G401.6 (cell line): ENCODE results near the gene ACSM5.

Experiments
- FAIRE-seq: peaks from 2 replicates; lab custom pipeline; 2012; peaks lifted over from hg19 to GRCh38; lab: Jason Lieb, UNC

Gene ACSM5, protein sequence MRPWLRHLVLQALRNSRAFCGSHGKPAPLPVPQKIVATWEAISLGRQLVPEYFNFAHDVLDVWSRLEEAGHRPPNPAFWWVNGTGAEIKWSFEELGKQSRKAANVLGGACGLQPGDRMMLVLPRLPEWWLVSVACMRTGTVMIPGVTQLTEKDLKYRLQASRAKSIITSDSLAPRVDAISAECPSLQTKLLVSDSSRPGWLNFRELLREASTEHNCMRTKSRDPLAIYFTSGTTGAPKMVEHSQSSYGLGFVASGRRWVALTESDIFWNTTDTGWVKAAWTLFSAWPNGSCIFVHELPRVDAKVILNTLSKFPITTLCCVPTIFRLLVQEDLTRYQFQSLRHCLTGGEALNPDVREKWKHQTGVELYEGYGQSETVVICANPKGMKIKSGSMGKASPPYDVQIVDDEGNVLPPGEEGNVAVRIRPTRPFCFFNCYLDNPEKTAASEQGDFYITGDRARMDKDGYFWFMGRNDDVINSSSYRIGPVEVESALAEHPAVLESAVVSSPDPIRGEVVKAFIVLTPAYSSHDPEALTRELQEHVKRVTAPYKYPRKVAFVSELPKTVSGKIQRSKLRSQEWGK

DNA sequence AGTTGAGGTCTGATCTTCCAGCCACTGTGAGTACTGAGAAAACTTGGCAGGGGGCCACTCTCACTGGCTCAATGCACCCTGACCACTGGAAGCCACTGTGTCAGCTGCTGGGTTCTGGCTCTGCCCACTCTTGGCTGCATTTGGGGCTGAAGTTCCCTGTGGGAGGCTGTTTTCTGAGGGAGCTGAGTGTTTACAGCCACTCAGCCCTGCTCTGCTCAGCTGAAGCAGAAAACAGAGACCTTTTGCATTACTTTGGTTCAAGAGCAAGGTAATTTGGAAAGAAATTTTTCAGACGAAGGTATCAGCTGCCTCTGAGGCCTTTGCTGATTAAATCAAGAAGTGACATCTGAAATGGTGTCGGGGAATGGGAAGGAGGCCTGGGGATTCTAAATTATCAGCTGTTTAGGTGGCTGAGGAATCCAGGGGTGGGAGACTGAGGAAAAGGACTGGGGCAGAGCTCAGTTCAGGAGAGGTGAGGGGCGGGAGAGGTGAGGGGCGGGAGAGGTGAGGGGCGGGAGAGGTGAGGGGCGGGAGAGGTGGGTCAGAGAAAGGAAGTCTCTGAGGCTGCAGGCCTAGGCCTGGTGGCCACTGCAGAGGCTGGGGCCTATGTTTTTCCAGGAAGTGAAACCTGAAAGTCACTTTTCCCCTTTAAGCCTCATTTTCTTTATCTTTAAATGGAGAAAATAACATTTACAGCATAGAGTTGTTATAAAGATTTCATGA is at the start of gene ACSM5:
Gene ACSM5, plus strand, starts transcription at position 137 of the 723 bp plus-strand sequence. CDS start 1,951 bp downstream, outside the sequence.
- FAIRE-seq, result no peak

DNA sequence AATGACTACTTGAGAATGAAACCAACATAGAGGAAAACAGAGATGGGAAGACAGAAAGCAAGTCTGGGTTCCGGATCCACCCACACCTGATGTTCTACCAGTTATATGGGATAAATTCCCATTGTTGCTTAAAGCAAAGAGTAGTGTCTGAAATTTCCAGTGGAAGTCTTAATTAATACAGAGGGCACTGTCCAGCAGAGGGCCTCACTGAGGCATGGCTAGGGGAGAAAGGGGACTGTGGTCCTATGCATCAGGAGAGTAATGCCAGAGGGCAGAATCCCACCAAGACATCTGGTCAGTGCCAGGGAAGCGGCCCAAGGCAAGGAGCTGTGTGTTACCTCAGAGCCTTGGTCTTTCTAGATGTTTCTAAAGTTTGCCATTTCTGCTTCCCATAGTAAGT is 49.3 kb upstream of the ACSM5 start:
- no peak for FAIRE-seq

DNA sequence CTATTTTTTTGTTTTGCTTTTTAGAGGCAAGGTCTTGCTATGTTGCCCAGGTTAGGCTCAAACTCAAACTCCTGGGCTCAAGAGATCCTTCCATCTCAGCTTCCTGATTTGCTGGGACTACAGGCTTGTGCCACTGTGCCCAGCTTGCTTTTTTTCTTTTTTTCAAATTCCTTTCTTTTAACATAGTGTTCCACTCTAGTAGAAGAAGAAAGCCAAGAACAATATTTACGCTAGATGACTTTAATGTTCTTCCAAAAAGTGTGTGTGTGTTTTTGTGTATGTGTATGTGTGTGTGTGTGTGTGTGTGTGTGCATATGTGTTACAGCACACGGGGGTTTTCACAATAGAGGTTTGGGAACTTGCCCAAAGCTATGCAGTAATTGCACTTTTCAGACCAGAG is 46.1 kb upstream of the ACSM5 start:
- no peak for FAIRE-seq

DNA sequence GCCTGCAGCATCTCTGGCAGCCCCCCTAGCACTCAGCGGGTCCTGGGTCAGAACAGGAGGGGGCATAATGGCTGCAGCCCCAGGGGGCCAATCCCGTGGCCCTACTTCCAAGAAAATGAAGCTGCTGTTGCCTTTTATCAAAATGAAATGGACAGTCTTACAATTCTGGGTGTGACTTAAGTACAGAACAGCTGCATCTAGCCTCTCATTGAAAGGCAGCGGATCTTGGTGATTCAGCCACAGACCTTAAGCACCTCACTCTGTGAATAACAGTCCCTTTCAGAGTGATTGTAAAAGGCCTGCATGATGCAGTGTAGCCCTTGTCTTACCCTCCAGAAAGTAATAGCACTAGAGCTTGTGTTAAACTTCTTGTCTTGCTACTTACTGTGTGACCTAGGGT is 45.3 kb upstream of the ACSM5 start:
- FAIRE-seq, result no peak

DNA sequence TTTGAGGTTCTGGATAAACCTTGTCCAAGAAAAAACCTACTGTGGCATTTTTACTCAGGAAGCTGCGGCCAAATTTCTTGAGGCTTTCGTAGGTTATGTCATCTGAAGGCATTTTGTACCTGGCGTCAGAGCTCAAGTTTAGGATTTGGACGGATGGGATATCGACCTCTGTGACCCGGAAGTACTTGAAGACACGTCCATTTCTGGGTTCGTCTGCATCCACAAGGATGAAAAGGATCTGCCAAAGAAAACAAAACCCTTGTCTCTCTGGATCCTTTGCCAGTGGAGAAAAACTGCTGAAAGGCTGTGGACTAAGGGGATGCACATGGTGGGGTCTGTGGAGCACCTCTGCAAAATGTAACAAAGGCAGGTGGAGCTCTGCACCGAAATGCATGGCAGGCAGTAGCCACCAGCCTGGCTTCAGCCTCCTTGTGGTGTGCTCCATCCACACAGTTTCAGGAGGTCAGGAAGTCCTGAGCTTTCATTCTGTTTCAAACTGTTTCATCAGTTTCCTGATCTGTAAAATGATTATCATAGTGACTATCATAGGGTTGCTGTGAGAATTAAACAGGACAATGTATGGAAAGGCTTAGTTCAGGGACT is 39.8 kb upstream of the ACSM5 start:
- FAIRE-seq, result no peak

DNA sequence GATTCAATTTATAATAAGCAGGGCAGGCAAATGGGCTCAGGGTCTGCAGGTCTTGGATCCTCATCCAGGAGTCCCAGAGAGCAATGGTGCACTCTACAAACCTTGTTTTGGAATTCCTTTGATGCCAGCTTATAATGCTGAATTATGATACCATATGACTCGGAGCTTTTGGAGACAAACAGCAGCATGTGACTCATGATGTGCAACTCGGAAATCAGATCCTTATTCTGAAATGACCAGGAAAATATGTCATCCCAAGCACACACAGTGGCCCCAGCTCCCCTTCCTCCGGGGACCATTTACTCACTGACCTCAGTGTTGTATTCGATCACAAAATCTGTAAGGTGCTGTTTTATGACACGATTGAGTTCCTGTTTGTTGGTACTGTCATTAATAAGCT is 36.6 kb upstream of the ACSM5 start:
- FAIRE-seq, result no peak

DNA sequence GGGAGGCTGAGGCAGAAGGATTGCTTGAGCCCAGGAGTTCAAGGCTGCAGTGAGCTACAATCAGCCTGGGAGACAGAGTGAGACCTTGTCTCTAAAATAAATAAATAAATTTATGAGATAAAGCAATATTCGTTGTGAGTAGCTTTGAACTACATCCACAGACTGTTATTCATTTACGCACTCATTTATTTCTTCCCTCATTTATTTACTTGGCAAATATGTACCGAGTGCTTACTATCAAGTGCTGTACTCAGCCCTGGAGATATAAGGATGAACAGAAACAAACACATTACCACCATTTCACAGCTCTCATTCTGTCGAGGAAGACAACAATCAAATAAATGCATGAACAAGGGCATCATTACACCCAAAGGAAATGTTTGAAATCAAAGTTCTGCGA is 32.2 kb upstream of the ACSM5 start:
- no peak for FAIRE-seq

DNA sequence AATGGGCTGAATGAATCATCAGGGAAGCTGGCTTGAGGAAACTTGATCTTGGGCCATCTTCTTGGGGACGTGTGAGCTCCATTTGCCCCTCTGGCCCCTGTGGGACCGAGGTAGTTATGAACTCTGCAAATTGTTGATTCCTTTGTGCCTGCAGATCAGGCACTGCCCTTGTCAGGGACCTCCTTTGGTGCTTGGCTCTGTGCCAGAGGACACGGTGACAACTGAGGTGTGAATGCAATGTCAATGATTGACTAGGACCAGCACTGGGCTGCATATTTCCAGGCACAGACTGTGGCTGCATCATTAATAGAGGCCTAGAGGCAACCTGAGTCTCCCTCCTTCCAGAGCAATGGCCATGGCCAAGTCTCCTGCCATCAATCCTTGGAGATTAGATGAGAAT is 28.6 kb upstream of the ACSM5 start:
- FAIRE-seq, result no peak

DNA sequence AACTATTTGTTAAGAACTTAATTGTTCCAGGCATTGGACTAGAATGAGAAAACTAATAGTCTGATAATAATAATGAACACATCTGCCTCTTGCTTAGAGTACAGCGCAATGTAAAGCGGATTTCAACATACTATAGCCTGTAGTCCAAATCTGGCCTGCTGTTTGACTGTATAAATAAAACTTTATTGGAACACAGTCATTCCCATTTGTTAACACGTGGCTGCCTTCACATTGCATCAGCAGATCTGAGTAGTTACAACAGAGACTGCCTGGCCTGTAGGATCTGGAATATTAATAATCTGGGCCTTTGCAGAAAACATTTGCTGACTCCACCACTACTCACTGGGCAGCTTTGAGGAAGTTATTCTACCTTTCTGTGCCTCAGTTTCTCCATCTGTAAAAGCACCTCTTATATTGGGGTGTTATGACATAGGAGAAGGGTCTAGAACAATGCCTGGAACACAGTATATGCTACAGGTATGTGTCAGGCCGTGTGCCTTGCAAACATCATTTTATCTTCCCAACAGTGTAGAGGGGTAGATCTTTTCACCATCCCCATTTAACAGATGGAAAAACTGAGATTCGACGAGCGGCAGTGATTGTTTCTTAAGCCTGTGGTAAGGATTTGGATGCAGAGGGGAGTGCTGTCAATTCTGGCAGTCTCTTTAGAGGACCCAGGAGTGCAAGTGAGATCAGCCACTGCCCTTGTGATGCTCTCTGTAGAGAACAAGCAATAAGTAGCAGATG is 27.0 kb upstream of the ACSM5 start:
- no peak for FAIRE-seq

DNA sequence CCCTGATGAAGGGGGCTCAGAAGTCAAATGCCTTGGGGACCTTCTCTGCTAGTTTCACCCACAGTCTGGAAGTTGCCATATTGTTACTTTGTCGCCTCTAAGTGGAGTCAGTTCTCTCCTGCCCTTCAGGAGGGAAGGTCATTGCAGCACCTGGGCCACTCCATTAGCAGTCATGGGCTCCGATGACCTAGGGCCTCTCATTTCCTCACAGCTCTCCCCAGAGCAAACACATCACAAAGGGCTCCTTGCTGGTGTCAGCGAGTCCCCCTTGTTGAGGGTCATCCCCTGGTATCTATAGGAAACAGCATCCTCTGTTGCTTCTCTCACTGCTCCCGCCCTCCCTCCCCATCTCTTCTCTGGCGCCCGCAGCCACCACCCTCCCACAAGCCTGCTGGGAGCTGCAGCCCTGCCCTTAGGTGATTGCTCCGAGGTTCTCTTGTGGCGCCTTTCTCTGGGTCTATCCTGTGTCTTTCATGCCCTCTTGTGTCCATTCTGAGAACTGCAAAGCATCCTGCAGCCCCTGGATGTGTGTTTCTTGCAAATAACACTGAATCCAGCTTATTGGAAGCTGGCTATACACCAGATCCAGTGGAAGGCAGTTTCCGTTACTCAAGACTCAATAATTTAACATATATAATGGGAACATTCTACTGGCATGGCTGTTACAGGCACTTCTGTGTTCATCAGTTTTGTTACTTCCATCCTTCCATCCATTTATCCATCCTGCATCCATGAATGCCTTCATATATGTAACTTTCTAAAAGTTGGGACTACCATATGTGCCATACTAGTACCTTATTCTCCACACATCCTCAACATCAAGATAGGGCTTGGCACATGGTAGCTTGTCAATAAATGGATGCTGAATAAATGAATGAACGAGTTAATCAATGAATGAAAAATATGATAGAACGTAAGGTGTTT is 26.0 kb upstream of the ACSM5 start:
- FAIRE-seq, result no peak

DNA sequence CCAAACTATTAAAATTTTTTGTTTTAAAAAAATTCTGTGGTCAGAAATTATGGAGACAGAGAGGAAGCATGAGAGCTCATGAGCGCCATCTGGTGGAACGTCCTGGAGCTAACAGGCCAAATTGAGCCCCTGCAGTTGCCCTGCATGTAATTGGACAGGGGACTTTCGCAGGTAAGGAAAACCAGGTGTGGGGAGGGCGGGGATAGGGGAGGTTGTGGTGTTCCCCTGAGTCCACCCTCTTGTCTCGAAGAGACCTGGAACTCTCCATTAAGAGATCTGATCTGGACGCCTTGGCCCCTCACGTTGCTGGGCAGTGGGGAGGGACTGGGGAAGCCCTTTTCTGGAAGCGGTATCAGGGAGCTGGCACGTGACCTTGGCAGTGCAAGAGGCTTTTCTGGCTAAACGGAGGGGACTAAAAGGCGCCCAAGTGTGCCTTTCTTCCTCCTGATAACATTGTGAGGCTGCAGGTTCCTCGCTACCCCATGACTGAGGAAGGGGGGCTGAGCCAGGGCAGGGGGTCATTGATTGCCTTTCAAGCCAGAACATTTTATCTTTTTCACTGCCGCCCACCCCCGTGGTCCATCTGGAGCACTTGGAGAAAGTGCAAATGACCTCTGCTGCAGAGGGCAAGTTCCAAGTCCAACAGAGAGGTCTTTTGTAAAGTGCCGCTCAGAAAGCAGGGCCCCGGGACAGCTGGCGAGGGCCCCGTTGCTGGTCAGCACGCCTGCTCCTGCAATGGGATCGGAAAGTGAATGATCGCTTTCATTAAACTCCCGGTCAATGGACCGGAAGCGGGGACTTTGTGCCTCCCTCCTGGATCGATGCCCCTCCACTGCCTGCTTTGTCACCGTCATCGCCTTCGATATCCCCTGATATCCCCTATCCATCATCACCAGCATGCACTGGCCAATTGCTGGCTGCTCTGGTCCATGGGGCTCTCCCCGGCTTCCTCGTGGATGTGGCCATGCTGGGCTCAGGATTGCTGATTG is 23.2 kb upstream of the ACSM5 start:
- no peak for FAIRE-seq

DNA sequence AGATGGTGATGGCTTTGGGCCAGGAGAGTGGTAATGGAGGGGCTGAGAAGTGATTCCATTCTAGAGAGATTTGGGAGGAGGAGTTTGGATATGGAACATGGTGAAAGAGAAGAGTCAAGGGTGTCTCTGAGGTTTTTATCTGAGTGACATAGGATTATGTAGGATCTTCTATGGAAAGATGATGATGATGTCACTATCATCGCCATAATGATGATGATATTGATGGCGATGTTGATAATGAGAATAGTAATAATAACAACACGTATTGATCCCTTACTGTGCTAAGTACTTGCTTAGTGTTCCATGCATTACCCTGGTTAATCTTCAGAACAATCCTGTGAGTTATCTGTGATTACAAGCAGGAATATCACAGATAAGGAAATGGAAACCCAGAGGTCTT is 21.4 kb upstream of the ACSM5 start:
- no peak for FAIRE-seq

DNA sequence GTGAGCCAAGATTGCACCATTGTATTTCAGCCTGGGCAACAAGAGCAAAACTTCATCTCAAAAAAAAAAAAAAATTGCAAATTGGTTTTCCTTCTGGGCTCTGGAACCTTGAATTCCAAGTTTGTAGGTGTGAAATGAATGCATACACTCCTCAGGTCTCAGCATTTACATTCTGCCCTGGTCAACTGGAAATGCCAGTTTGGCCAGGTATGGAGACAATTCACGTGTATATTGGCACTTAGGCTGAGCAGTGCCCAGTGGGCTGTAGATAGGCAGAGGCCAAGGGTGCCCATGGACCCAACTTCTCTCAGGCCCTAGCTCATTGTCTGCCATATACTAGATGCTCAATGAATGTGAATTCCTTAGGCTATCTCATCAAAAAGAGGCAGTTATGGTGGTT is 20.5 kb upstream of the ACSM5 start:
- no peak for FAIRE-seq

DNA sequence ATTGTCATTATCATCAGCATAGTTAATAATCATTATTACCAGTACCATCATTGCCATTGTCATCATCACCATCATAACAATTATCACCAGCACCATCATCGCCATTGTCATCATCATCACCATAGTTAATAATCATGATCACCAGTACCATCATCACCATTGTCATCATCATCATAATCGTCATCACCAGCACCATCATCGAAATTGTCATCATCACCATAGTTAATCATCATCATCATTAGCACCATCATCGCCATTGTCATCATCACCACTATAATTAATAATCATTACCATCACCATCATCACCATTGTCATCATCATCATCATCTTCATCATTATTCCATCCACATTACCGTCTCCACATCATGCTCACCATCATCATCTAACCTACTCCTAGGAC is 18.3 kb upstream of the ACSM5 start:
- FAIRE-seq, result no peak

DNA sequence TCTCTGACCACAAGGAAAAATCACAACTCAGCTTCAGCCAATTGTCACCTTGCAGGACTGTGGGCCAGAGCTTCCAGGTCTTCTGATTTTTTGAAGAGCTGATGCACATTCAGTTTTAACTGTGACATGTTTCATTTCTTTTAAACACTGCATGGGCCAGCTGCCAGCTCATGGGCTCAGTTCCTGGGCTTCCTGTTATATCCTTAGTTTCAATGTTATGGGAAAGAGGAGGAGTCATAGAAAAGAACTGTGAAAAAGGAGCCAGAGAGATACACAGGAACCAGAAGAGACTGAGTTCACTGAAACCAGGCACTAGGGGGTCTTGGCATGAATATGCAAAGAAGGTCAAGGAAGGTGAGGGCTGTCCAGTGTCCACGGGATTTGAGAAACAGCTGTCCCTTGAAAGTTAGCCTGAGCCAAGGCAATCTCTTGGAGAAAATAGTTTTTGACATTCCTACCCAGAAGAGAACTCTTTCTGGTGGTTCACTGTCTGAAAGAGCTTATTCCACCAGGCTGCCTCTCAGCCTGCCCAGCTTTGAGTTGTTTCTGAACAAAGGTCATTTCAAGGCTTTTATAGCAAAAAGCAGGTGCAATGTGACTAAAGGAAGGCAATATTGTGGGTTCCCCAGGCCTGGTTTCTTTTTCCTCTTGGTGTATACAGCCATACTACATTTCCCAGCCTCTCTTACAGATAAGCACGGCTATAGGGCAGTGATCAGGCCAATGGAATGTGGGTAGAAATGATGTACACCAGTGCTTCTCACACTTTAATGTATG is 15.3 kb upstream of the ACSM5 start:
- FAIRE-seq, result no peak

DNA sequence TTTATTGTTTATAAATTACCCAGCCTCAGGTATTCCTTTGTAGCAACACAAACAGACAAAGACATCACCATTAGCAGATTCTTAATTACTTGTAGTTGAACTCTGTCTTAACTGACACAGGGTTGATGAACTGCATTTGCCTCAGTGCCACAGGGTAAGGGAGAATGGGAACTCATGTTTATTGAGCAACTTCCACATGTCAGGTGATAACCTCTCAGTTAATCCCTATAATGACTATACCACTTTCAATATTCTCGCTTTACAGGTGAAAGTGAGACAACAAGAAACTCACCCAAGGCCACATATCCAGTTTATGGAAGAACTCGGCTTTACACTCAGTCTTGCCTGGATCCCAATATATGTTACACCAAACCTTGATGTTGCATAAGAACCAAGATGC is 13.4 kb upstream of the ACSM5 start:
- no peak for FAIRE-seq

DNA sequence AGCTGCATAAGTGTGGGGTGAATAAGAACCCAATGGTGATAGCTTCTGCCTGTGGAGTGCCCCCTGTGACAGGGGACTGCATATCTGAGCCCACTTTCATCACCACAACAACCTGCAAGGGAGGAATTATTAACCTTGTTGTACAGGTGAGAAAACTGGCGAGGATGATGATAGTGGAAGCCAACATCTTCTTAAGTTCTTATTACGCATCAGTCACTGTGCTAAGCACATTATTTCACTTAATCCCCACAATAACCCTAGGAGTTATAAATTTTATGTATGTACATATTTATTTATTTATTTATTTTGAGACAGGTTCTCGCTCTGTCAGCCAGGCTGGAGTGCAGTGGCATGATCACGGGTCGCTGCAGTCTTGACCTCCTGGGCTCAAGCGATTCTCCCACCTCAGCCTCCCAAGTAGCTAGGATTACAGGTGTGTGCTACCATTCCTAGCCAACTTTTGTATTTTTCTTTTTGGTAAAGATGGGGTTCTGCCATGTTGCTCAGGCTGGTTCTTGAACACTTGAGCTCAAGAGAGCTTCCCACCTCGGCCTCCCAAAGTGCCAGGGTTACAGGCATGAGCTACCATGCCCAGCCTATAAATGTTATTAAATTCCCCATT is 12.4 kb upstream of the ACSM5 start:
- no peak for FAIRE-seq

DNA sequence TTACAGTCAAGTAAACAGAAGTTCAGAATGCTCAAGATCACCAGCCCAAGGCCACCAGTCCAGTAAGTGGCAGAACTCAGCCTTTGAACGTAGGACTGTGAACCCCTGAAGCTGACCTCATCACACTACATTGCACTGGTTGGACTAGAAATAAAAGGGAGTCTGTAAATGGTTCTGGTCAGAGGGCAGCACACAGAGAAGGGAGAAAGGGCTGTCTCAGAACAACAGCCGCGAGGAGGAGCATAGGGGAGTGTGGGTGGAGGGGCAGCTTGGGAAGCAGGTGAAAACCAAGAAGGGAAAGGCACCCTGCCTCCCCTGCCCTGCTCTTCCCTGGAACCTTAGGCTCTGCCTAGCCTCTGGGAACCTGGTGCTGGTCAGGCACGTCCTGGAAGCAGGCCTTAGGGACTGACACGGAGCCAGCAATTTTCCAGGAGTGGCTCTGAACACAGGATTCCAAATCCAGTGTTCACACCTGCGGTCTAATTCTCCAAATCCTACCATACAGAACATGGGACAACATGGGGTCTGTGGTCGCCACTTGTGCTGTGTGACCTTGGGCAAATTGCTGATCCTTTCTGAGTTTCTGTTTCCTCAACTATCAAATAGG is 11.8 kb upstream of the ACSM5 start:
- no peak for FAIRE-seq
